HG02610 (cell line): Measurements from ENCODE around the gene ARID1A.
"Not testable (repeated sequence)": the region's sequence is repeated elsewhere in the genome, so short reads cannot be mapped to it uniquely, and the experiment has no call there.

ENCODE experiments used
- ATAC-seq: cut with Tn5 transposase; IDR thresholded peaks from one replicate; pipeline ENCODE4 v1.9.1; 2021; ENCODE audit warnings: mild to moderate bottlenecking, moderate library complexity; ENCODE audit not compliant: unreplicated experiment

The ARID1A gene

GRCh38 chr1:26695356-26696118 is at the start of gene ARID1A:
ARID1A (plus strand) TSS chr1:26696015; CDS start chr1:26696404, 389 bp downstream.
- peak; percentile 36 for ATAC-seq

DNA sequence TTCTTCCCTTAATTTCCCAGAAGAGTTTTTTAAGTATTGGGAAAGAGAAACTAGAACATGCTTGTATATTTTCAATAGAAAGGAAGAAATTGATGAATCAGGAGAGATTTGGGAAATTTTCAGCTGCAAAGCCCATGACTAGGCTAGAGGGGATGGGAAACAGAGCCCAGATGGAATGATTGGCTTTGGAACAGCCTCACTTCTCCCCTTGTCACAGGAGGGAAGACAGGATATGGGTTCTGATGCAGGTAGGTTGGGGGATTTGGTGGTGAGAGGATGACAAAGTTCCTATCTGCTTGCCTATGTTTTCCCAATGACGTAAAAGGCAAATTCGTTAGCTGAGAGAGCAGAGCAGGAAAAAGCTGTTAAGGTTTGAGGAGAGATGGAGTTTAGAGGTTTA is 31.0 kb upstream of the ARID1A start:
- ATAC-seq = no peak

- no peak for ATAC-seq
Observed at GRCh38 chr1:26666855-26667254, 29.0 kb upstream of the ARID1A start.

DNA sequence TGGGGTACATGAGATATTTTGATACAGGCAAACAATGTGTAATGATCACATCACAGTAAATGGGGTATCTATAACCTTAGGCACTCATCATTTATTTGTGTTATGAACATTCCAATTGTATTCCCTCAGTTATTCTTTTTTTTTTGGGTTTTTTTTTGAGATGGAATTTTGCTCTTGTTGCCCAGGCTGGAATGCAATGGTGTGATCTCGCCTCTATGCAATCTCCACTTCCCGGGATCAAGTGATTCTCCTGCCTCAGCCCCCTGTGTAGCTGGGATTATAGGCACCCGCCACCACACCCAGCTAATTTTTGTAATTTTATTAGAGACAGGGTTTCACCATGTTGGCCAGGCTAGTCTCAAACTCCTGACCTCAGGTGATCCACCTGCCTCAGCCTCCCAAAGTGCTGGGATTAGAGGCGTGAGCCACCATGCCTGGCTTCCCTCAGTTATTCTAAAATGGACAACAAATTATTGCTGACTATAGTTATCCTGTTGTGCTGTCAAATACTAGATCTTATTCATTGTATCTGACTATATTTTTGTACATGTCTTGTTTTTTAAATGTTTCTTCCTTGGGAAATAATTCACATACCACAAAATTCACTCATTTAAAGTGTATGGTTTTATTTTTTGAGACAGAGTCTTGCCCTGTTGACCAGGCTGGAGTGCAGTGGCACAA is 27.6 kb upstream of the ARID1A start:
- not testable (repeated sequence) for ATAC-seq

DNA sequence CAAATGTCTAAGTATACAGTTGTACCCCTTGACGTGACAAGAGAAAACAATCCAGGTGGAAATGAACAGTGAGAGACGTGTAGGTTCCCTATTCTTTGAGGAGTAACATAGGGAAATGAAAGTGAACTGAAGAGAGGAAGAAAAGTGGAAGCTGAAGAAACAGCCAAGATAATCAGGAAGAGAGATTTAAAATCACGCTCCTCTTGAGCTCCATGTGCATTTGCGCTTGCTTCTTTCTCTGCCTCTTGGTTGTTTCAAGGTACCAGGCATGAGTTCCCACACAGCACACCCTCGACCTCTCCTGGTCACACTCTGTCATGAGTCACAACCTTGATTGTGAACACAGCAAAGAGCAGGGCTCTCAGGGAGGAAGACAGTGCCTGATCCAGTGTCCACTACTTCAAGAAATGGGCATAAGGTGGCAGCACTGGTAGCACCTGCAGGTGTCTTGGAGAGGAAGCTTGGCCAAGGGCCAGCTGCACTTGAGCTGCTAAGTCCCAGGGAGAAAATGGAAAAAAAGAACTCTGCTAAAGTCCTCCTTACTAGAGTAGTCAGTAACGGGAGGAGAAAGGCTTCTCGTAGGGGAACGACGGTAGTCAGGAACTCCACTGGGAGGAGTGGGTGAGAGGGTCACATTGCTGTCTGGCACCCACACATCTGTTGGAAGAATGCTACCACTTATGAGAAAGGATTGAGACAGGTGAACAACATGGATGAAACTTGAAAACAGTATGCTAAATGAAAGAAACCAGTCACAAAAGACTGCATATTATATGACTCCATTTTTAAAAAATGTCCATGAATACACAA is 18.3 kb upstream of the ARID1A start:
- peak; percentile 68 for ATAC-seq

DNA sequence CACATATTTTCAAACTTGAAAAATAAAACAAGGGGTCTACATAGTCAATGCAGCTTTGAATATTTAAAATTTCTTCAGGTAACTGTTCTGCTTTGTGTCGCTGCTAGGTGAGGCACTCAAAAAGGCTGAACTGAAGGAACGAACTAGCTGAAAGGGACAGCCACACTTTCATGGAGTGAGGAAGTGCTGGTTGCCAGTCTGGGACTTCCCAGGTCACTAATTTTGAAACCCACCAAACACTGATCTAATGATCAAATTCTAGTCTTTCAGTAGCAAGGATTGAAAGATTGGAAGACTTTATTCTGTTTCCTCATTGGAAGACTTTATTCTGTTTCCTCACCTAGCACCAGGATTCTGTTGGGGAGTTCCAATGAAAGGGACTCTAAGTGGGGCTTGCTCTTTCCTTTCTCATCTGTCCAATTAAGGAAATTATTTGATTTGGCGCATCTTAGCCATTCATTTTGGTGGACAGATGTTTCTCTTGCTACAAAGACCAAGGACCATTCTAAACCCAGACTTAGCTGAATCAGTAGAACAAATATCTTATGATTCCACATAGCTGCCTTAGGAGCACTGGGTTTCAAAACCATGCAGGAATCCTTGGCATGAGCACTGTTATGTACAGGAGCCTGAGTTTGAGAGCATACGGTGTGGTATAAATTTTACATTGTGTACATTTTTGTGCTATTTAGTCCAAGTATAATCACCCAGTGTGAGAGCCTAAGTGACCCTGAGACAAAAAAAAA is 10.9 kb upstream of the ARID1A start:
- no peak for ATAC-seq

DNA sequence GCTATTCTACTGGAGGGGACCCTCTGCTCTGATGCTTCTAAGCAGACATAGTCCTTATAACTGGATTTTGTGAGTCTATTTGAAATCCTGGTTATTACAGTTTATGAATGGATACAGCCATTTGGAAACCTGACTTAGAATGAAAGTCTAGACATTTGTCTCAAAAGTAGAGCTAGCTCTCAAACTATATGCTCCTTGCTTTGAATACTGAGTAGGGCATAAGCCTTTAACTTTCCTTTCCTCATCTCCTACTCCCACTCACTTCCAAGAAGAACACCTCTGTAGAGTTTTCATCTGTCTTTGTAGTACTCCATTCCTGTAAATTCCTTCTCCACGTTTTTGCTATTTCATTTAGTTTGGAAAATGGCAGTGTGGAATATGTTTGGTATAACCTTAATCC is 9.0 kb upstream of the ARID1A start:
- no peak for ATAC-seq

DNA sequence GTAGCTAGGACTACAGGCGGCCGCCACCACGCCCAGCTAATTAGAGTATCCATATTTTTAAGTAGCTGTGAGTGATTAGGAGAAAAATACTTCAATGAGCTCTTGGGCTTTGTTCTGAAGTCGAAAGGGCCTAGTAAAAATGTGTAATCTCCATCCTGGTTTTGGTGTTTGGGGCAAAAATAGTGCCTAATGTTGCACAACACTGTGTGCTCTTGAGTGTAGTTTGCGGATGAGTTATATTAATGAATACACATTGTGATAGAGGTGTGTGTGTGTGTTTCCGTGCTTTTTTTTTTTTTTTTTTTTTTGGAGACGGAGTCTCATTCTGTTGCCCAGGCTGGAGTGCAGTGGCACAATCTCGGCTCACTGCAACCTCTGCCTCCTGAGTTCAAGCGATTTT is 6.3 kb upstream of the ARID1A start:
- no peak for ATAC-seq

GRCh38 chr1:26690157-26690556 is 5.7 kb upstream of the ARID1A start:
- no peak for ATAC-seq

DNA sequence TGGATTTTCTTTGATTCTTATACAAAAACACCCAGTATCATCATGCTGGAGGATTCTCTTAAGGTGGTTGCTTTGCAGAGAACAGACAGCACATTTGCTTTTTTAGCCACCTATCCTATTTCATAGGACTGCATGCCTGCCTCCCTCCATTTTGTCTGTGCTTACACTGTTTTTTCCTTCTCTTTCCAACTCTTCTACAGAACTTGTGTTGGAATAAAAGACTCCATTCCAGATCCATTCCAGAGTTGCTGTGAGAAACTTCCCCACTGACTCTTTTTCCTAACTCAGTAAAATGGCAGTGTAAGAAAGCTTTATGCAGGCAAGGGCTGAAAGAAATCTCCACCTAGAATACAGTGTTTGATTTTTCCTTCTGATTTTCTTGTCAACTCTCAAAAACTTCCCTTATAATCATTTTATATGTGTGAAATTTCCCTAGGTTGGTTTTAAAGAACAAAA is 5.2 kb upstream of the ARID1A start:
- no peak for ATAC-seq

GRCh38 chr1:26692211-26692792 is 3.5 kb upstream of the ARID1A start:
- ATAC-seq = peak; percentile 33

GRCh38 chr1:26692793-26693490 is 2.9 kb upstream of the ARID1A start:
- no peak for ATAC-seq

DNA sequence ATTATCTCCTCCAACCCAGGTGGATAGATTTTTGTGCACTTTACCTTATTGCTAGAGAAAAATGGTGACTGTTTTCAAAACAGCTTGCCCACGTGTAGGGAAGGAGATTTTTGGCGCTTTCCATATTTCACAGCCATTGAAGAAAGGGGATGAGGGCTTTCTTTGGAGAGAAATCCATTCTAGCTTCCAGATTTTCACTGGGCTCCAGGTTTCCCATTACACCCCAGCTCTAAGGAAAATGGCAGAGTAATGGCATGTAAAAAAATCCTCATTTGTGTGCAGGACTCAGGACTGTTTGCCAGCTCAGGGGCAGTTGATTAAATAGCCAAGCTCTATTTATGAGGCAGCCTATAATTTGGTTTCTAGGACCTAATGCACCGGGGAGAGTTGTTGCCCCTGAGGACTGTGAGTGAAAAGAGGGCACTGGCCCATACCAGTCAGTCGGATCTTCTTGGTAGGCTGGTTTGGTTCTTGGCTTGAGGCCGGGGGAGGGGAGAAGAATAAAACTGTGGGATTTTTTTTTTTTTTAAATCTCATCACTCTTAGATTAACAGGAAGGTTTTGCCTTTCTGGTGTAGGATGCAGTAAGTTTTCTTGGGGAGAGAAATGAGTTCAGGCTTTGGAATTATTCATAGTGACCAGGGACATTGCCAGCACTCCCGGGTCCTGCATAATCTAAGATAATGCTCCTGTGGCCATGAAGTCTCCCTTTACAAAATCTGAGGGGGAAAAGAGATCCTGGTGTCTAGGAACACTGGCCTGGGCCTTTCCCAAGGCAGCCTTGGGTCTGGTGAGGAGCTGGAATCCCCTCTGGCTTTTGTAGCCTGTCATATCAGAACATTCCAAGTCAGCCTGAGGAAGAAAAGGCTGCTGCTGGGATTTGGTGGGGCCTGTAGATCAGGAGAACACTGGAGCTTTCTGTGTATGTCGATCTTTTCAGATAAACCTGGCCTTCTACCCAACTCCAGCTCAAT is 1.9 kb upstream of the ARID1A start:
- no peak for ATAC-seq

GRCh38 chr1:26694638-26695355 is 1.0 kb upstream of the ARID1A start:
- ATAC-seq = no peak

- ATAC-seq = no peak
Observed at GRCh38 chr1:26696119-26696653, 371 bp downstream of the ARID1A start.

DNA sequence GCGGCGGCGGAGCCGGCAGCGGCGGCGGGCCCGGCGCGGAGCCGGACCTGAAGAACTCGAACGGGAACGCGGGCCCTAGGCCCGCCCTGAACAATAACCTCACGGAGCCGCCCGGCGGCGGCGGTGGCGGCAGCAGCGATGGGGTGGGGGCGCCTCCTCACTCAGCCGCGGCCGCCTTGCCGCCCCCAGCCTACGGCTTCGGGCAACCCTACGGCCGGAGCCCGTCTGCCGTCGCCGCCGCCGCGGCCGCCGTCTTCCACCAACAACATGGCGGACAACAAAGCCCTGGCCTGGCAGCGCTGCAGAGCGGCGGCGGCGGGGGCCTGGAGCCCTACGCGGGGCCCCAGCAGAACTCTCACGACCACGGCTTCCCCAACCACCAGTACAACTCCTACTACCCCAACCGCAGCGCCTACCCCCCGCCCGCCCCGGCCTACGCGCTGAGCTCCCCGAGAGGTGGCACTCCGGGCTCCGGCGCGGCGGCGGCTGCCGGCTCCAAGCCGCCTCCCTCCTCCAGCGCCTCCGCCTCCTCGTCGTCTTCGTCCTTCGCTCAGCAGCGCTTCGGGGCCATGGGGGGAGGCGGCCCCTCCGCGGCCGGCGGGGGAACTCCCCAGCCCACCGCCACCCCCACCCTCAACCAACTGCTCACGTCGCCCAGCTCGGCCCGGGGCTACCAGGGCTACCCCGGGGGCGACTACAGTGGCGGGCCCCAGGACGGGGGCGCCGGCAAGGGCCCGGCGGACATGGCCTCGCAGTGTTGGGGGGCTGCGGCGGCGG is 1.0 kb downstream of the ARID1A start:
- no peak for ATAC-seq

DNA sequence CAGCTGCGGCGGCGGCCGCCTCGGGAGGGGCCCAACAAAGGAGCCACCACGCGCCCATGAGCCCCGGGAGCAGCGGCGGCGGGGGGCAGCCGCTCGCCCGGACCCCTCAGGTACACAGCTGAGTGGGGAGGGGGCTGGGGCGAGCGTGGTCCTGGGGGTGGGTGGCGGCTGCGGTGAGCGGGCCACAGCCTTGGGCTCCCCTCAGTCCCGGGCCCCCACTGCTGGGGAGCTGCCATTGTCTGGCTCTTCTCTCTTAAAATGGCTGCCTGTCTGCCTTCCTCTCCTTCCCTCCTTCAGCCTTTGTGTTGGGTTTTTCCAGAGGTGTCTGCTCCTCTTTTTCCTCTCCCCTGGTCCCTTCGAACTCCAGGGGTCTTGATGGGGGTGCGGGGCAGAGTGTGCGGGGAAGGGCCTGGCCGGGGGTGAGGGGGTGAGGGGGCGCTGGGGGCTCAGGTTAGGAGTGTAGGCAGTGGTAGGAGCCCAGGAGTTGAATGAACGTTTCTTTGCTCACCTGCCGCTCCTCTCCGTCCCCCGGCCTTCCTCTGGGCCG is 1.7 kb downstream of the ARID1A start:
- no peak for ATAC-seq
